Fibroblast of peridontal ligament (primary cell): ENCODE results near the gene FKBP6.
A peak's percentile ranks its signal among the peaks of the same experiment; 100 is the strongest.
"Not testable (repeated sequence)": the region's sequence is repeated elsewhere in the genome, so short reads cannot be mapped to it uniquely, and the experiment has no call there.

Source experiments
- DNase-seq: peaks from one replicate; pipeline ENCODE4 v3.0.0-alpha.2; 2010; ENCODE audit errors: extremely low read depth

FKBP6 gene

DNA sequence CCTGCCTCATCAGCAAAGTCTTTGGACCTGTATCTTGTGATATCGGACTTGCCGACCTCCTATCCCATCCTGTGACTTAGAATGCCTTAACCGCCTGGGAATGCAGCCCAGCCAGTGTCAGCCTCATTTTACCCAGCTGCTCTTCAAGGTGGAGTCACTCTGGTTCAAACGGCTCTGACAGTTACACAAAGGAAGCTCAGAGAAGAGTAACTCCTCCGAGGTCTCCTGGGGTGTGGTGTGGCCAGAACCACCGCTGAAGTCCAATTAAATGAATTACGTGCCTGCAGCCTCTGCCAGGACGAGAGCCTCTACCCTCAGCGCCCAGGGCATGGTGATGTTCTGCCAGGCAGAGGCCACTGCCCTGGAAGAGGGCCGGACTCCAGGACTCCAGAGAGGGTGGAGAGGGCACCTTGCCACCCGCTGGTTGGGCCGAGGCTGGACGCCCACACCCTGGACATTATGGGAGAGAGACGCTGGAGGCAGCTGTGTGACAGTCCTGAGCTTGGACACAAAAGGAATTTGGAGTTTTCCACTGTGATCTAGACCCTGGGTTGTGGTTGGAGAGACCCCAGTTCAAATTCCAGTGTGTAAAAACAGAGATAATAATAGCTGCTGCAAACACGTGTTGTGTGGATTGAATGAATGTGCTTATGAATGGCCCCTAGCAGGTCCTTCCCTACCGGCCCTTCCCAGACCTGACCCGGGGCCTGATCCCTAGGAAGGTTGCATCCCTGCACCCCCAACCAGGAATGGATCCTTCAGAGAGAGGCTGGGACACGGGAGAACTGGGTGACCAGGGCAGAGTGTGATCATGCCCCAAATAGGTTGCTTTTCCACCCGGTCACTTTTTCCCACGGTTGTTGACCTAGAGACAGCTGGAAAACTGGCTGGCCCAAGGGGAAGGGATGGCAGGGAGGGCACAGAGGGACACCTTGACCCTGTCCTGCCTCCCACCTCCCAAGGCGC is 67.9 kb downstream of the FKBP6 start:
- DNase-seq, result no peak

DNA sequence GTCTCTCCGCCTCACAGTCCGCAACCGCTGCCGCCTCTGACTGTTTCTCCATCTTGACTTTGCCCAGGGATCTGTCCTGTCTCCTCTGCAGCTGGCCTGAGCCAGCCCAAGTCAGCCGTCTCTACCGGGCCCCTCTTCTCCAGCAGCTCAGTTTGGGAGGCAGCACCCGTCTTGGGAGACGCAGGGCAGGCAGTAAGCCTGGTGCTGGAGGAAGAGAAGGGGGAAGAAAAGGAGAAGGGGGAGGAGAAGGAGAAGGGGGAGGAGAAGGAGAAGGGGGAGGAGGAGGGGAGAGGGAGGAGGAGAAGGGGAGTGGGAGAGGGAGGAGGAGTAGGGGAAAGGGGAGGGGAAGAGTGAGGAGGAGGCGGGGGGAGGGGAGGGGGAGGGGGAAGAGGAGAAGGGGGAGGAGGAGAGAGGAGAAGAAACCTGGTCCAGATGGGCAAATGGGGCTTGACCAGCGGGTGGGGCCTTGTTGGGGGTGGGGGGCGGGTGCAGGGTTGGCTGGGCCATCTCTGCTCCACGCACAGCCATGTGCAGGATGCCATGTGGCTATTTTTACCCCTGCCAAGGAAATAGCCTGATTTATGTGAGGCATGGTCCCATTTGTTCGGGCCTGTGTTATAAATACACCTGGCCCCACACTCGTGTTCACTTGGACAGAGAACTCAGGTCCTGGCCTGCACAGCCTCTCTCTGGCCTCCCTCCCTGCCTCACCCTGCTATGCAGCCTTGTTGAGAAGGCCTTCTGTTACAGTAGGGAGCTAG is 69.7 kb downstream of the FKBP6 start:
- DNase-seq, result no peak

DNA sequence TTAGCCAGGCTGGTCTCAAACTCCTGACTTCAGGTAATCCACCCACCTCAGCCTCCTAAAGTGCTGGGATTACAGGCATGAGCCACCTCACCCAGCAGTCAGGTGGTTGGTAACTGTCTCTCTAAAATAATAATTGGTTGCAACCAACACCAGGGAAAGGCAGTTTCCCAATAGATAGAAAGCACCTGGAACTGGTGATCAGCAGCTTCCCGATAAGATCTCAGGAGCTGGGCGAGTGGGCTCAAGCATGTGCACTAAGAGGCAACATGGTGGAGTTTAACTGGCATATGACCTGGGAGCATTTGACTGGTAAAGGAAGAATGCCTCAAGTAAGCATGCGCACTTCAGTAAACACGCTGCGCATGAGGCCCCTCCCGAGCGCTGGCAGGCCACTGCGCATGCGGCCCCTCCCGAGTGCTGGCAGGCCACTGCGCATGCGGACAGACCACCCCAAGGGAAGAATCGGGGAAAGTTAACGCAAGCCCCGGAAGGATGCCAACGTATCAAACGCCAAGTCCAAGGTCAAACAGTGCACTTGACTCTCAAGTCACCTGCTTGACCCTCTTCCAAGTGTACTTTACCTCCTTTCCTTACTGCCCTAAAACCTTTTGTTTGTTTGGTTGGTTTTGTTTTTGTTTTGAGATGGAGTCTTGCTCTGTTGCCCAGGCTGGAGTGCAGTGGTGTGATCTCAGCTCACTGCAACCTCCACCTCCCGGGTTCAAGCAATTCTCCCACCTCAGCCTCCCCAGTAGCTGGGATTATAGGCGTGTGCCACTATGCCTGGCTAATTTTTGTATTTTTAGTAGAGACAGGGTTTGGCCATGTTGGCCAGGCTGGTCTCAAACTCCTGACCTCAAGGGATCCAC is 71.5 kb downstream of the FKBP6 start:
- DNase-seq, result peak; percentile 65

DNA sequence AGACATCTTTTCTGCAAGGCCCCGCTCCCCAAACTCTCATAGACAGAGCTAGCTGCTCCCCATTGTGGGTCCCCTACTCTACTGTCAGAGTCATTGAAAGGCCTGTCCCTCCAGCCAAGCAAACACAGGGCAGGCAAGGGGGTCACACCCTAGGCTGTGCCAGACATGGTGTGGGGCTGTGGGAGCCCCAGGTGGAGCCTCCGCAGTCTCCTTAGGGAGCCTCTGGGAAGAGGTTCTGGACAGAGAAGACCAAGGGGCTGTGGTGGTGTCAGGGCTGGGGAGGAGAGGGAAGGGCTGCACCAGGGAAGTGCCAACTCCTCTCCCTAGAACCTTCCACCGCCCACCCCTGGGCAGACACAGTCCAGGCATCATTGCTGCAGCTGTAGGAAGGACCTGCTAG is 76.9 kb downstream of the FKBP6 start:
- not testable (repeated sequence) for DNase-seq
